Measurements from ENCODE around the gene RNF180. TPM values are rescaled to one million over a fixed set of nuclear protein-coding genes. Genes with fewer than 3 reads are reported as not detected.

The RNF180 gene
- total and polyA plus RNA-seq, 2 of the 8 experiments (the other 6 are each of a cell fraction or from before 2014, with no cell fraction given), result 0.39 to 2.3 TPM

- Histone ChIP-seq H3K4me3 (ENCODE audit: extremely low read depth in 1 of 4, insufficient read depth in 2 of 4, low read depth in 3 of 4, low read length in 4 of 4) (no peak overlapping the region), H4K20me1 (replicated peaks in 1 of 2; ENCODE audit: control insufficient read depth in 1 of 2, insufficient read depth in 2 of 2, low read length in 2 of 2) (no peaks in the 10 kb centered on the region), H4K5ac (ENCODE audit: insufficient read length, low read depth, low read length) (no peak overlapping the region), H3K18ac (ENCODE audit: extremely low read depth, low read length) (no peak overlapping the region), H3K23me2 (ENCODE audit: low read depth, low read length) (no peaks in the 10 kb centered on the region), H3K9ac (replicated peaks in 1 of 4; ENCODE audit: extremely low read depth in 1 of 4, low read depth in 3 of 4, low read length in 3 of 4) (no peak overlapping the region), H2BK20ac (ENCODE audit: low read length) (no peak overlapping the region), H3K79me2 (ENCODE audit: control insufficient read depth in 1 of 2, insufficient read depth in 2 of 2, low read length in 2 of 2) (no peaks in the 10 kb centered on the region), H2BK120ac (replicated peaks; ENCODE audit: low read depth, low read length) (no peak overlapping the region), H3K79me1 (ENCODE audit: low read depth, low read length) (no peaks in the 10 kb centered on the region), H2AK5ac (ENCODE audit: low read depth, low read length) (no peak overlapping the region), H3K23ac (ENCODE audit: insufficient read length) (no peak overlapping the region), H3K36me3 (ENCODE audit: control insufficient read depth in 2 of 4, insufficient read depth in 4 of 4, low read length in 3 of 4) (no peaks in the 10 kb centered on the region), H3K56ac (replicated peaks; ENCODE audit: insufficient read length, low read depth, low read length) (no peak overlapping the region), H2AFZ (ENCODE audit: low read length) (no peak overlapping the region), H2BK12ac (ENCODE audit: low read depth, low read length) (no peak overlapping the region), H3K27ac (ENCODE audit: low read depth, low read length) (no peak overlapping the region), H4K8ac (ENCODE audit: extremely low read depth, insufficient read depth, low read length) (no peak overlapping the region), H3K14ac (ENCODE audit: insufficient read length) (no peak overlapping the region), H3K4ac (replicated peaks; ENCODE audit: insufficient read length, low read depth, low read length) (no peak overlapping the region), H3K9me3 (ENCODE audit: insufficient read depth in 2 of 2, low read depth in 1 of 2, low read length in 1 of 2) (no peaks in the 10 kb centered on the region), H4K91ac (replicated peaks; ENCODE audit: insufficient read length, low read length) (no peak overlapping the region), H2BK15ac (ENCODE audit: low read length) (no peak overlapping the region), H3K4me2 (ENCODE audit: insufficient read depth in 1 of 2, low read depth in 2 of 2, low read length in 2 of 2) (no peak overlapping the region), H3K4me1 (replicated peaks in 1 of 4; ENCODE audit: control insufficient read depth in 3 of 4, insufficient read depth in 4 of 4, low read length in 3 of 4) (no peaks in the 10 kb centered on the region), H2BK5ac (ENCODE audit: low read depth, low read length) (no peak overlapping the region), H3K27me3 (replicated peaks in 1 of 4; ENCODE audit: control insufficient read depth in 3 of 4, extremely low read depth in 1 of 4, insufficient read depth in 3 of 4, low read length in 3 of 4) (no peaks in the 10 kb centered on the region)
- CTCF ChIA-PET (ENCODE audit: partially characterized antibody), result no interaction called here
- TF ChIP-seq SP4 (IDR thresholded peaks at IDR 0.05; ENCODE audit: low read length) (no peak), USF2 (IDR thresholded peaks at IDR 0.05; ENCODE audit: low read length) (no peak), EP300 (IDR thresholded peaks at IDR 0.05; ENCODE audit: borderline replicate concordance in 1 of 2, low read depth in 2 of 2, low read length in 2 of 2) (no peak)
- DNase-seq (ENCODE audit: low read depth in 1 of 2, low spot score in 2 of 2) (no peak), FAIRE-seq (no peak)
- POLR2A ChIA-PET (ENCODE audit: partially characterized antibody), result no interaction called here
- WGBS, 2 experiments (ENCODE audit: extremely low coverage in 1 of 2, insufficient coverage in 1 of 2, insufficient read length in 1 of 2, insufficient replicate concordance in 2 of 2, low coverage in 1 of 2, low lambda C conversion rate in 2 of 2, missing lambda C conversion rate in 1 of 2), result 88% methylated on average over 1 of the region's 1 CpG; no CpG with 5 or more reads in 1 of the 2 experiments
Observed at GRCh38 chr5:64183956-64184355, 18.3 kb downstream of the RNF180 start.
